Mesothelial cell of epicardium (in vitro differentiated cells): ENCODE data around the gene TRIM24. TPM values are rescaled to one million over a fixed set of nuclear protein-coding genes. Genes with fewer than 3 reads are reported as not detected.

ENCODE experiments used
- DNase-seq, 2 experiments: peaks; one replicate each; pipeline ENCODE4 v3.0.0; 2021; ENCODE audit warnings: low spot score in 2 of 2; ENCODE audit not compliant: unreplicated experiment in 2 of 2
- H3K27ac Mint-ChIP-seq: 2 replicates; pipeline ENCODE4 v1.8.0; 2021; ENCODE audit warnings: mixed read lengths
- H3K27me3 Mint-ChIP-seq: 2 replicates; pipeline ENCODE4 v1.8.0; 2021; ENCODE audit warnings: low read depth, mixed read lengths
- H3K36me3 Mint-ChIP-seq: 2 replicates; pipeline ENCODE4 v1.8.0; 2021; ENCODE audit warnings: mixed read lengths
- H3K4me1 Mint-ChIP-seq: 2 replicates; pipeline ENCODE4 v1.8.0; 2021; ENCODE audit warnings: mixed read lengths
- H3K4me3 Mint-ChIP-seq: 2 replicates; pipeline ENCODE4 v1.8.0; 2021; ENCODE audit warnings: mild to moderate bottlenecking, moderate library complexity, mixed read lengths
- H3K9me3 Mint-ChIP-seq: 2 replicates; pipeline ENCODE4 v1.8.0; 2021; ENCODE audit warnings: mixed read lengths
- total RNA-seq: library from RNA; stranded (reverse); gene quantifications from 3 replicates; pipeline ENCODE4 v1.2.1, GENCODE V29; 2021
- TF ChIP-seq, protein P1 (sequence below): fragments of 200-600 bp; sonication (generic); IDR thresholded peaks from one replicate; pipeline ENCODE4 v1.5.0; 2021; ENCODE audit warnings: antibody characterized with exemption; ENCODE audit not compliant: unreplicated experiment

TRIM24 gene
- total RNA-seq, 1 donor from 2014 or later = 86.6 TPM

DNA sequence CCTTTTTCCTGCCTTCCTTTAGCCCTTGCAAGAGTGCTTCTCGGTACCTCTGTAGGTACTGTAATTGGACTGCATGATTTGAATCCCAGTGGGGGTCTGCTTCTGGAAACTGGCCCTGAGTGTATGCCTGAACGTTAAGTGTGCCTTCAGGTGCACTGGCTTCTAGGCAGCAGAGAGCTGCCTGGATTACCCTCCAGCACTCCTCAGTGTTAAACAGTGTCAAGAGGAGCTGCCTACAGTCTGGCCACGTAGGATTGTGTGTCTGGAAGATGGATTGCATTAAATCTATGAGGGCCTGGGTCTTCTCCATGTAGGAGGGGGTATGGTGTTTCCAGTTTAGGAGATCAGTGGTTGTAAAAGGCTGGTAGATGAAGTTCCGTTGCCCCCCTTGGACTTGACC lies 103.7 kb downstream of the TRIM24 start:
- Mint-ChIP-seq H3K27ac (peak overlapping the region; percentile 92), H3K27me3 (no peaks in the 10 kb centered on the region), H3K36me3 (peaks cover 90% of the 10 kb centered on the region), H3K4me3 (no peak overlapping the region), H3K9me3 (peaks cover 65% of the 10 kb centered on the region), H3K4me1 (peaks cover 16% of the 10 kb centered on the region)
- DNase-seq = no peak
- TF ChIP-seq, protein P1, sequence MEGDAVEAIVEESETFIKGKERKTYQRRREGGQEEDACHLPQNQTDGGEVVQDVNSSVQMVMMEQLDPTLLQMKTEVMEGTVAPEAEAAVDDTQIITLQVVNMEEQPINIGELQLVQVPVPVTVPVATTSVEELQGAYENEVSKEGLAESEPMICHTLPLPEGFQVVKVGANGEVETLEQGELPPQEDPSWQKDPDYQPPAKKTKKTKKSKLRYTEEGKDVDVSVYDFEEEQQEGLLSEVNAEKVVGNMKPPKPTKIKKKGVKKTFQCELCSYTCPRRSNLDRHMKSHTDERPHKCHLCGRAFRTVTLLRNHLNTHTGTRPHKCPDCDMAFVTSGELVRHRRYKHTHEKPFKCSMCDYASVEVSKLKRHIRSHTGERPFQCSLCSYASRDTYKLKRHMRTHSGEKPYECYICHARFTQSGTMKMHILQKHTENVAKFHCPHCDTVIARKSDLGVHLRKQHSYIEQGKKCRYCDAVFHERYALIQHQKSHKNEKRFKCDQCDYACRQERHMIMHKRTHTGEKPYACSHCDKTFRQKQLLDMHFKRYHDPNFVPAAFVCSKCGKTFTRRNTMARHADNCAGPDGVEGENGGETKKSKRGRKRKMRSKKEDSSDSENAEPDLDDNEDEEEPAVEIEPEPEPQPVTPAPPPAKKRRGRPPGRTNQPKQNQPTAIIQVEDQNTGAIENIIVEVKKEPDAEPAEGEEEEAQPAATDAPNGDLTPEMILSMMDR = no peak

DNA sequence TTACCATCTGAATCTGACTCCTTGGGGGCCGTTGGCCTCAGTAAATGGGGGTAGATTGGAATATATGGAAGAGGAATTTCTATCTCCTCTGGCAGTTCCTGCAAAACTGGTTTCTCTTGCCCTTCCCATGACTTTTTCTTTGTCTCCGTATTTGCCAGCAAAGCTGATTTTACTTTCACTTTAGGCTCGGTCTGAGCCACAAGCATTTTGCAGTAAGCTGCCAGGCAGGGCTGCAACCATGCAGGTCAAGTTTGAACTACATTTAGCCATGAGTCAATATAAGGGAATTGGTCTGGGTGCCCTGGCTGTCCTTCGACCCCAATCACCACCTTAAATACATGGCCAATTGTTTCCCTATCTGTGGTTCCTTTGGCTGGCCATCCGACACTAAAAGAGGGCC lies 104.3 kb downstream of the TRIM24 start:
- peak overlapping the region; percentile 92 for H3K27ac Mint-ChIP-seq
- TF ChIP-seq, protein P1 = no peak
- no peaks in the 10 kb centered on the region for H3K27me3 Mint-ChIP-seq
- no peak overlapping the region for H3K4me3 Mint-ChIP-seq
- peaks cover 64% of the 10 kb centered on the region for H3K9me3 Mint-ChIP-seq
- no peak for DNase-seq
- H3K36me3 Mint-ChIP-seq = peaks cover 89% of the 10 kb centered on the region
- H3K4me1 Mint-ChIP-seq = peaks cover 16% of the 10 kb centered on the region

DNA sequence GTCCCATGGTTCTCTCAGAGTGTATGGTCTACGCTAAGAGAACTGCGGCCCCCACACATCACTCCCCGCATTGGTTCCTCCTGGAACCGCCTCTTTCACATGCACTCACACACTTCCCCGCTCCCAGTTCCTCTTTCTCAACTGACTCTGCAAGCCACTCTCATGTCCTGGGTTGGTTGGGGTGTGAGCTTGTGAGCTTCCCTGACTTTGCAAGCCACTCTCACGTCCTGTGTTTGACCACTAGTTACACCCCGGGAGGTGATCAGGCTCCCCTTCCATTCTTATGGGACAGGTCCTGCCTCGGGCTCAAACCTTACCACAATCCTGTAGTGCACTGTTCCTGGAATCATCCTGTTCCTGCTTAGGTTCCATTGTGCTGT lies 105.0 kb downstream of the TRIM24 start:
- Mint-ChIP-seq H3K27me3 (no peaks in the 10 kb centered on the region), H3K4me1 (peaks cover 16% of the 10 kb centered on the region), H3K9me3 (peaks cover 58% of the 10 kb centered on the region), H3K4me3 (no peak overlapping the region), H3K36me3 (peaks cover 87% of the 10 kb centered on the region), H3K27ac (peak overlapping the region; percentile 92)
- TF ChIP-seq, protein P1 = no peak
- DNase-seq = no peak

DNA sequence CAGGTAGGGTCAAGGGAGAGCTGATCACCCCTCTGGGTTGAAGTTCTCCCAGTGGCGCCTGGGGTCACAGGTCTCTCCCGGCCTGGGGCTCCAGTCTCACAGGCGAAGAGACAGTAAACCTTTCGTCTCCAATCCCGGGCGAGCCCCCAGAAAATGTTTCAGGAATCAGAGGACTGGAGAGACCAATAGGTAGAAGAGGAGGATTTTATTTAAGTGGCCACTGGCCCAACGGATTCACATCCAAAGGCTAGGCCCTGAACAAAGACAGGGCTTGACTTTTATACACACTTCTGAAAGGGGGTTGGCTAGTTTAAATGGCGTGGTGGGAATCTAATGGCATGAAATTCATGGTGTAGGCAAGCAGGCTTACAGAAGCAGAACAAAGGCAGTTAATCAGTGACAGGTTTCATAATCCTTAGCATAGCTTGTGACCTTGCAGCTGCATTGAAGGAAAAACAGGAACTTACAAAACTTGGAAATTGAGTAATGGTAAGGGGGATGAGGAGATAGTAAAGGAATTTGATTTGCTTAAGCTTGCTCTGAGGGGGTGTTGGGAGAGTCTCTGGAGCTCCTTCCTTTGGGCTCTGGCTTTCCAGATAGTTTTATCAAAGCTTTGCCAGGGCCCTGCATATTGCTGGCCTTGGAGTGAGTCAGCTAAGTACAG lies 105.5 kb downstream of the TRIM24 start:
- H3K4me3 Mint-ChIP-seq = no peak overlapping the region
- peaks cover 55% of the 10 kb centered on the region for H3K9me3 Mint-ChIP-seq
- no peak for DNase-seq
- H3K36me3 Mint-ChIP-seq = peaks cover 86% of the 10 kb centered on the region
- TF ChIP-seq, protein P1 = no peak
- peak overlapping the region; percentile 32 for H3K27ac Mint-ChIP-seq
- H3K4me1 Mint-ChIP-seq = peaks cover 16% of the 10 kb centered on the region
- H3K27me3 Mint-ChIP-seq = no peaks in the 10 kb centered on the region

DNA sequence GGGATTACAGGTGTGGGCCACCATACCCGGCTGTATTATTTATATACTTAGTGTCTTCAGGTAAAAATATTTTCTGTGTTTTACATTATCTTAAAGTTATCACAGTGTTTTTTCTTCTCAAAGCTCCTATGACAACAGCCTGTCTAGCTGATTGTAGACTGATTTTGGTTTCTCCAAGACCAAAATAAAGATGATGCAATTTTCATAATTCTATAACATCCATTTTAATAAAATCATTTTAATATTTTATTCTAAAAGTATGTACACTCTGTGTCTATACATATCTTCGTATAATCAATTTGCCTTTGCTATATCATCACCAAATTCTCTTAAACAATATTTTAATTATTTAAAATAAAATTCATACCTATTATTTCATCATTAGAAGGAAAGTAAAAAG lies 108.6 kb downstream of the TRIM24 start:
- H3K36me3 Mint-ChIP-seq = peaks cover 72% of the 10 kb centered on the region
- H3K27ac Mint-ChIP-seq = no peak overlapping the region
- H3K27me3 Mint-ChIP-seq = no peaks in the 10 kb centered on the region
- no peak for DNase-seq
- H3K9me3 Mint-ChIP-seq = peaks cover 34% of the 10 kb centered on the region
- TF ChIP-seq, protein P1 = no peak
- H3K4me1 Mint-ChIP-seq = peaks cover 9% of the 10 kb centered on the region
- no peak overlapping the region for H3K4me3 Mint-ChIP-seq

DNA sequence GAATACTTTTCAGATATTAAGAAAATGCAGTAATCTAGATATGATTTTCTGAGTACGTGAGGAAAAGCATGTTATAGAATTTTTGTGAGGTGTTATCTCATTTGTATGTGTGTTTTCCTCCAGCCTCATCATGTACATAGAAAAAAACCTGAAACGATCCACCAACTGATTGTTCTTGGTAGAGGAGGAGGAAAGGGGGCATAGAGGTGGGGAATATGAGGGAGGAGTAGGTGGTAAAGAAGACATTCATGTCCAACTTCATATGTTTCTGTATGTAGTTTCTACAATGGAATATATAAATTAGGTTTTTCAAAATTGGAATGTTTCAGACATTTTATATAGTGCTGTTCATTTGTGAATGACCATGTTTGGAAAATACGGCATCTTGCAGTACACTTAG lies 109.4 kb downstream of the TRIM24 start:
- Mint-ChIP-seq H3K27ac (peak overlapping the region; percentile 12), H3K36me3 (peaks cover 72% of the 10 kb centered on the region), H3K4me1 (peaks cover 2% of the 10 kb centered on the region), H3K27me3 (no peaks in the 10 kb centered on the region), H3K4me3 (no peak overlapping the region), H3K9me3 (peaks cover 27% of the 10 kb centered on the region)
- no peak for DNase-seq
- TF ChIP-seq, protein P1 = no peak
